ENCODE data around the gene SPRN. TPM values are rescaled to one million over a fixed set of nuclear protein-coding genes. Genes with fewer than 3 reads are reported as not detected.
"Not testable (repeated sequence)": the region's sequence is repeated elsewhere in the genome, so short reads cannot be mapped to it uniquely, and the experiment has no call there.

Gene SPRN
- total RNA-seq, 1 donor from 2014 or later: not detected

GRCh38 chr10:133388973-133389818, 35.2 kb downstream of the SPRN start:
- no peak for FAIRE-seq
- DNase-seq (ENCODE audit: low read depth): no peak
- Histone ChIP-seq H3K27me3 (ENCODE audit: control insufficient read depth, insufficient read depth, low read length) (no peaks in the 10 kb centered on the region), H3K4me3 (ENCODE audit: low read depth, low read length) (no peak overlapping the region), H3K36me3 (ENCODE audit: control insufficient read depth, insufficient read depth, low read length) (peaks cover 2% of the 10 kb centered on the region)
- no peak for TF ChIP-seq CTCF (IDR thresholded peaks at IDR 0.05; ENCODE audit: insufficient read depth, low read length, severe bottlenecking)

GRCh38 chr10:133388236-133388972, 36.0 kb downstream of the SPRN start:
- H3K27me3 ChIP-seq (ENCODE audit: control insufficient read depth, insufficient read depth, low read length): no peaks in the 10 kb centered on the region
- H3K4me3 ChIP-seq (ENCODE audit: low read depth, low read length): no peak overlapping the region
- FAIRE-seq (no peak), DNase-seq (ENCODE audit: low read depth) (no peak)
- TF ChIP-seq CTCF (IDR thresholded peaks at IDR 0.05; ENCODE audit: insufficient read depth, low read length, severe bottlenecking): no peak
- H3K36me3 ChIP-seq (ENCODE audit: control insufficient read depth, insufficient read depth, low read length): peaks cover 3% of the 10 kb centered on the region

- not testable (repeated sequence) for FAIRE-seq; H3K27me3 ChIP-seq (ENCODE audit: control insufficient read depth, insufficient read depth, low read length); H3K4me3 ChIP-seq (ENCODE audit: low read depth, low read length); DNase-seq (ENCODE audit: low read depth); H3K36me3 ChIP-seq (ENCODE audit: control insufficient read depth, insufficient read depth, low read length)
These were observed 37.5 kb downstream of the SPRN start for GRCh38 chr10:133386951-133387350.

GRCh38 chr10:133385214-133385613, 39.2 kb downstream of the SPRN start:
- peaks cover 1% of the 10 kb centered on the region for H3K36me3 ChIP-seq (ENCODE audit: control insufficient read depth, insufficient read depth, low read length)
- TF ChIP-seq CTCF (IDR thresholded peaks at IDR 0.05; ENCODE audit: insufficient read depth, low read length, severe bottlenecking): no peak
- no peak for DNase-seq (ENCODE audit: low read depth)
- no peaks in the 10 kb centered on the region for H3K27me3 ChIP-seq (ENCODE audit: control insufficient read depth, insufficient read depth, low read length)
- FAIRE-seq: no peak
- no peak overlapping the region for H3K4me3 ChIP-seq (ENCODE audit: low read depth, low read length)

- Histone ChIP-seq H3K4me3 (ENCODE audit: low read depth, low read length) (no peak overlapping the region), H3K27me3 (ENCODE audit: control insufficient read depth, insufficient read depth, low read length) (no peaks in the 10 kb centered on the region), H3K36me3 (ENCODE audit: control insufficient read depth, insufficient read depth, low read length) (peaks cover 1% of the 10 kb centered on the region)
- TF ChIP-seq CTCF (IDR thresholded peaks at IDR 0.05; ENCODE audit: insufficient read depth, low read length, severe bottlenecking): no peak
- FAIRE-seq (no peak), DNase-seq (ENCODE audit: low read depth) (no peak)
These were observed 40.4 kb downstream of the SPRN start for GRCh38 chr10:133384071-133384470.

GRCh38 chr10:133383551-133383950, 40.9 kb downstream of the SPRN start:
- TF ChIP-seq CTCF (IDR thresholded peaks at IDR 0.05; ENCODE audit: insufficient read depth, low read length, severe bottlenecking): no peak
- H3K27me3 ChIP-seq (ENCODE audit: control insufficient read depth, insufficient read depth, low read length): no peaks in the 10 kb centered on the region
- DNase-seq (ENCODE audit: low read depth) (no peak), FAIRE-seq (no peak)
- H3K4me3 ChIP-seq (ENCODE audit: low read depth, low read length): no peak overlapping the region
- peaks cover 1% of the 10 kb centered on the region for H3K36me3 ChIP-seq (ENCODE audit: control insufficient read depth, insufficient read depth, low read length)
